ENCODE data around the gene CTNNA3.
"Not testable (repeated sequence)": the region's sequence is repeated elsewhere in the genome, so short reads cannot be mapped to it uniquely, and the experiment has no call there.

CTNNA3 gene

DNA sequence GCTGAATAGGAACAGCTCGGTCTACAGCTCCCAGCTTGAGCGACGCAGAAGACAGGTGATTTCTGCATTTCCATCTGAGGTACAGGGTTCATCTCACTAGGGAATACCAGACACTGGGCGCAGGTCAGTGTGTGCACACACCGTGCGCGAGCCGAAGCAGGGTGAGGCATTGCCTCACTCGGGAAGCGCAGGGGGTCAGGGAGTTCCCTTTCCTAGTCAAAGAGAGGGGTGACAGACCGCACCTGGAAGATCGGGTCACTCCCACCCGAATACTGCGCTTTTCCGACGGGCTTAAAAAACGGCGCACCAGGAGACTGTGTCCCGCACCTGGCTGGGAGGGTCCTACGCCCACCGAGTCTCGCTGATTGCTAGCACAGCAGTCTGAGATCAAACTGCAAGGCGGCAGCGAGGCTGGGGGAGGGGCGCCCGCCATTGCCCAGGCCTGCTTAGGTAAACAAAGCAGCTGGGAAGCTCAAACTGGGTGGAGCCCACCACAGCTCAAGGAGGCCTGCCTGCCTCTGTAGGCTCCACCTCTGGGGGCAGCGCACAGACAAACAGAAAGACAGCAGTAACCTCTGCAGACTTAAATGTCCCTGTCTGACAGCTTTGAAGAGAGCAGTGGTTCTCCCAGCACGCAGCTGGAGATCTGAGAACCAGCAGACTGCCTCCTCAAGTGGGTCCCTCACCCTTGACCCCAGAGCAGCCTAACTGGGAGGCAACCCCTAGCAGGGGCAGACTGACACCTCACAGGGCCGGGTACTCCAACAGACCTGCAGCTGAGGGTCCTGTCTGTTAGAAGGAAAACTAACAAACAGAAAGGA, 465.1 kb downstream of the CTNNA3 start:
- DNase-seq = not testable (repeated sequence)

DNA sequence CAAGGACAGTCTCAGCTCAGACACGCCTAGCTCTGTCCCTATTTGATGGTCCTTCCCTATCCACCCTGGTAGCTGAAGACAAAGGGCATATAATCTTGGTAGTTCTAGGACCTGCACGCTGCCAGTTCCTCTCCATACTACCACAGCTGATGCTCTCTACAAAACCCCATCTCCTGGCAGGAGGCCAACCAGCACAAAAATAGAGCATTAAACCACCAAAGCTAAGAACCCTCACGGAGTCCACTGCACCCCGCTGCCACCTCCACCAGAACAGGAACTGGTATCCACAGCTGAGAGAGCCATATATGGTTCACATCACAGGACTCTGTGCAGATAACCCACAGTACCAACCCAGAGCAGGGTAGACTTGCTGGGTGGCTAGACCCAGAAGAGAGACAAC, 470.8 kb downstream of the CTNNA3 start:
- DNase-seq = no peak

GRCh38 chr10:67224553-67224952, 471.4 kb downstream of the CTNNA3 start:
- no peak for DNase-seq

DNA sequence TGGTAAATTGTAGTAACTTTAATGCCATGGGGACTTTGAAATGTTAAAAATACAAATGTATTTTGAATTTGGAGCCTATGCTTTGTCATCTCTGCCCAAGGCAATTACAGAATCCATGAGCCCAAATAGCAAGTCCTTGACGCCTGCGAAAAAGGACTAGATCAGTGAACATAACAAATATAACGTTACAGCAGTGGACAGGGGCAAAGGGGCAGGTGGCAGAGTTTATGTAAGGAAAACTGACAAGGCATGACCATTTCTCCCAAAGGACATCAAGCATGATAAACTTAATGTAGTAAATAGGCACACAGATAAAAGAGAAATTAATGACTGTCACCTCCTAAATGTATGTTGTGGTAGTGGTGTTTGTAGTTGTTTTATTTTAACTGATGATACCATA, 473.1 kb downstream of the CTNNA3 start:
- no peak for DNase-seq

GRCh38 chr10:67221939-67222494, 474.0 kb downstream of the CTNNA3 start:
- no peak for DNase-seq

DNA sequence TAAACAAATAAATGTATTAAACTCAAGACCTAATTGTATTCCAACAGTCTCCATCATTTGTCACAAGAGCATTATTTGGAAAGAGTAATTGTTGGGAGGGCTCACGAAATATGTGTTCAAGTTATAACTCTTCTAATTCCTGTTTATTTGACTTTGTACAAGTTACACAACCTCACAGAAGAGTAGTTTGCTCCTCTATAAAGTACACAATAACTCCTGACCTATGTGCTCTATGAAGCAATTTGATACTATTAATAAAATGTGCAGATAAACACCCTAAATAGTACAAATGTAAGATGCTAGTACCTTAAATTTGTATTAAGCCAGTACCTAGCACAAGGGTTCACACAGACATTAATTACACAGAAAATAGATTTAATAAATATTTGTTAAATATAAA, 484.3 kb downstream of the CTNNA3 start:
- DNase-seq = no peak

GRCh38 chr10:67207923-67208322, 488.1 kb downstream of the CTNNA3 start:
- not testable (repeated sequence) for DNase-seq

- DNase-seq = no peak
These were observed 495.0 kb downstream of the CTNNA3 start for GRCh38 chr10:67200913-67201564.

DNA sequence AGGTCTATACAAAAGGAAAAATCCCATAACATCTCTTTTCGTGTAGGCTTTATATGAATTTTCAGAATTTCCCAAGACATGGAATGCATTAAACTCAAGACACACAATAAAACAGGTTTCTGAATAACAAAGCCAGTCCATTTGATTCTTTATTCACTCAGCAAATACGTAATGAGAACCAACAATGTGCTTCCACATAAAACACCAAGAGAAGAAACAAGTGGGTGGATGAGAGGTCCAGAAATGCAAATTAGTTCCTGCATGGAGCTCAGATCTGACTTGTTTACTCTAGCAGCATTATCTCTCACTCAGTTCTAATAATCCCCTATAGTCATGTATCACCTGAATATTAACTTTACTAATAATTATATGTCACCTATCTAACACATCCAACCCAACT, 520.6 kb downstream of the CTNNA3 start:
- DNase-seq = no peak

GRCh38 chr10:67173787-67174186, 522.2 kb downstream of the CTNNA3 start:
- DNase-seq = no peak

GRCh38 chr10:67171970-67172369, 524.0 kb downstream of the CTNNA3 start:
- no peak for DNase-seq

DNA sequence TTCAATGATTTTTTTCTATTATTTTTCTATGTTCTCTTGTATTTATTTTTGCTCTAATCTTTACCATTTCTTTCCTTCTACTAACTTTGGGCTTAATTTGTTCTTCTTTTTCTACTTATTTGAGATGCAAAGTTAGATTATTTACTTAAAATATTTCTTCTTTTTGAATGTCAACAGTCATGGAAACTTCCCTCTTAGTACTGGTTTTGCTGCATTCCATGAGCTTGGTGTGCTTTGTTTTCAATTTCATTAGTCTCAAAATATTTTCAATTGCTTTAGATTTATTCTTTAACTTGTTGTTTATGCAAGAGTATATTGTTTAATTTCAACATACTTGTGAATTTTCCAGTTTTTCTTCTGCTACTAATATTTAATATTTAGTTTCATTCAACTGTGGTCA, 539.8 kb downstream of the CTNNA3 start:
- DNase-seq = no peak

GRCh38 chr10:67151471-67151870, 544.5 kb downstream of the CTNNA3 start:
- no peak for DNase-seq

- no peak for DNase-seq
These were observed 551.5 kb downstream of the CTNNA3 start for GRCh38 chr10:67144530-67144929.

DNA sequence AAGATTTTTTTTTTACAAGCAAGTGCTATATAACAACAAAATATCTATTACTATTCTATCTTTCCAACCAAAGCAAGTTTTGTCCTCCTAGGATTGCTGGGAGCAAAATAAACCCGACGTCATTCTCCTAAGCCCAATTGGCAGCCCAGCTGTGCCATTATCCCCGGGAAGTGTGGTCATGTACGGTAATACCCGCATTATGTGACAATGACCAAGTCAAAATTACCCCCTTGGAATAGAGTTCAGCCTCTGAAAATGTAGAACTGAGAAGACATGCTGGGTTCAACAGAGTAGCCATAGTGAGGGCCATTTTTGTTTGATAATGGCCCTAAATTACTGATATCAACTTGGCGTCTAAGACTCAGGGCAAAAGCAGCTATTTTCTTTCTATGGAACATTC, 554.7 kb downstream of the CTNNA3 start:
- no peak for DNase-seq

DNA sequence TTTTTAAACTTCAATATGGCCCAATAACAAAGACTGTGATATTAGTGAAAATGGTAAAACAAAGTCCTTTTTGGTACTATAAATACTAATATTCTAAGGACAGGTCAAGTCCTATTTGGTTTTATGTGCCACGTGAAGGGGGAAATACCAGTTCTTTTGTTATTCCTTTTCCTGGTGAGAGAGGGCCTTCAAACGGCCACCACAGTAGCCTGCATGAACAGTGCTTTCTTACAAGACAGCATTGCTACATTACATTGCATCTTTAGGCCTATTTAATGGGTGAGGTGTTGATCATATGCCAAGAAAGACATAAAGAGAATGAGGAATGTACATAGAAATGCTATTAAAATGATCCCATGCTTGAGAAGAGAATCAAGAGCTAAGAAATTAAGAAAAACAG, 555.4 kb downstream of the CTNNA3 start:
- DNase-seq = no peak

- no peak for DNase-seq
These were observed 568.6 kb downstream of the CTNNA3 start for GRCh38 chr10:67127441-67127840.

- DNase-seq = no peak
These were observed 576.3 kb downstream of the CTNNA3 start for GRCh38 chr10:67119651-67120050.

DNA sequence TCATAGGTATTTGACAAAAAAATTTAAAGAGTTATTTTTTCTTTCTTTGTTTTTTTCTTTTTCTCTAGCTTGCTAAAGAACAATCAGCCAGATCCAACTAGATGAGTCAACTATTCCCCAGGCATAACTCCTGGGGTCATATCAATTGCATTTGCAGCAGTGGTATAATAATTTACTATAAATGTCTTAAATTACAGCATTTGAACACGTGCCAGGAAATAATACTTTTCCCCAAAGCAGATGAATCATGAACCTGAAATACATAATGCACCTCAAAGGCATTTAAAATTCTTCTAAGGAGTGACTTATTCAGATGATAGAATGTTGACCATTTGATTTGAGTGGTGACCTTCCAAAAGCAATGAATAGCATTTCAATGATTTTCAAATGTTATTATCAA, 580.0 kb downstream of the CTNNA3 start:
- no peak for DNase-seq

GRCh38 chr10:67114945-67115344, 581.0 kb downstream of the CTNNA3 start:
- no peak for DNase-seq

GRCh38 chr10:67112765-67113164, 583.2 kb downstream of the CTNNA3 start:
- no peak for DNase-seq

DNA sequence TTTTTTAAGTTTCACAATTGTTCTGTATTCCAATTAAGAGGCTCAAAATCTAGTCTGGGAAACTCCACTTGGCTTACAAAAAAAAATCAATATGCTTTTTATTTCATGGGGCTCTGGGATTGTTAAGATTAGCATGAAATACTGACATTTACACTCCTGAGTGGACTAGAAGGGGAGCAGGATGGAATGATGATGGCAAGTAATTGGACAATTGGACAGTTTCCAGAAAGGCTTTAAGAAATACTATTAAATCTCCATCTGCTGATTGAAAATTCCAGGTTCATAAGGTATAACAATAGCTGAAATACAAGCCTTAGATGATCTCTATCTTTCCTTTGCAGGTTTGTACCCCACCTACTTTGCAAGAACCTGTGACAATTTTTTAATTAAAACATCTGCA, 585.7 kb downstream of the CTNNA3 start:
- no peak for DNase-seq

- no peak for DNase-seq
These were observed 588.3 kb downstream of the CTNNA3 start for GRCh38 chr10:67107670-67108069.

DNA sequence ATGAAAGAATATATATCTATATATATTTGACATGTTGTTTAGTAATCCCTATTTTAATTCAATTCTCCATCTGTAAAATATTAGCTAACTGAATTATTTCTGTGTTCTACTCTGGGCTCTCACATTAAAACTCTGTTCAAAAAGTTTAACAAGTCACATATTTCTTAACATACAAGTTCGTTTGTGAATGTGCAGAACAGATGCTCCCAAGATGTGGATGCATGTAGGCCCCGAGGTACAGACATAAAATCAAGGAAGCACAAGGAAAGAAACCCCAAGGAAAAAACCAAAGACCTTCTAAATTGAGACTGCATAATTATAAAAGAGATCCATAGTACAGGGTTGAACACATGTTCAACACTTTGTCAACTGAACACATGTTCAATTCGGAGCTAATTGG, 595.0 kb downstream of the CTNNA3 start:
- no peak for DNase-seq
